Measurements from ENCODE around the gene MAPT. TPM values are rescaled to one million over a fixed set of nuclear protein-coding genes. Genes with fewer than 3 reads are reported as not detected.

Gene MAPT
- total RNA-seq, 1 experiment from 2014 or later, result 8.3 TPM

DNA sequence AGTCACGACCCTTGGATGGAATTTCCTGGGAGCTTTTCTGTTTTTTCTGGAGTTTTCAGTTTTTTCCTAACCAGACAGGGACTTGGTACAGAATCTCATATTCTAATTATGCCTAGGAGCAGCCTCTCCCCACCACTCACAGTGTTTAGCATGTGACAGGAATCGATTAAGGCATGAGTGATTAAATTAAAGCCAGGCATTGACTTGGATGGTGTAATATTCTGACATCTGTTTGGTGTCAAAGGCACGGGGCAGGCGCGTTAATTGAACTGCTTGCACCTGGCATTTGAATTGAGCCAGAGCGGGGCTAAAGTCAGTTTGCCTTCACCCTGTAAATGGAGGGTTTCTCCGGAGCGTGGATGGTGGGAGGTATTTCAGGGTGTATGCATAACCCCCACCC is 11.9 kb downstream of the MAPT start:
- ChIA-PET POLR2A (ENCODE audit: low non-redundant PET) (no interaction called here), CTCF (no interaction called here)
- DNase-seq (ENCODE audit: low spot score), result no peak
- intact Hi-C loops (cut with micrococcal nuclease; ENCODE audit: unreplicated experiment), result no loop called here
- no TSS peak for BruUV-seq (replicated peaks)
- no peak for TF ChIP-seq EZH2 (IDR thresholded peaks at IDR 0.05; ENCODE audit: borderline replicate concordance, low read depth, low read length, poor library complexity, severe bottlenecking)
- no peak for TF ChIP-seq CTCF (conservative IDR thresholded peaks at IDR 0.05; ENCODE audit: low read depth, low read length)
- Histone ChIP-seq H3K4me1 (ENCODE audit: insufficient read depth, low read length, poor library complexity, severe bottlenecking) (peaks cover 14% of the 10 kb centered on the region), H3K27me3 (replicated peaks; ENCODE audit: insufficient read depth, low read depth, low read length, poor library complexity) (no peaks in the 10 kb centered on the region), H3K36me3 (ENCODE audit: insufficient read depth, low read length, poor library complexity, severe bottlenecking) (no peaks in the 10 kb centered on the region), H3K27ac (ENCODE audit: low read depth, low read length, poor library complexity, severe bottlenecking) (no peak overlapping the region), H3K4me3 (ENCODE audit: low read depth, low read length, poor library complexity, severe bottlenecking) (no peak overlapping the region), H3K9me3 (ENCODE audit: low read depth, low read length, poor library complexity, severe bottlenecking) (no peaks in the 10 kb centered on the region)

DNA sequence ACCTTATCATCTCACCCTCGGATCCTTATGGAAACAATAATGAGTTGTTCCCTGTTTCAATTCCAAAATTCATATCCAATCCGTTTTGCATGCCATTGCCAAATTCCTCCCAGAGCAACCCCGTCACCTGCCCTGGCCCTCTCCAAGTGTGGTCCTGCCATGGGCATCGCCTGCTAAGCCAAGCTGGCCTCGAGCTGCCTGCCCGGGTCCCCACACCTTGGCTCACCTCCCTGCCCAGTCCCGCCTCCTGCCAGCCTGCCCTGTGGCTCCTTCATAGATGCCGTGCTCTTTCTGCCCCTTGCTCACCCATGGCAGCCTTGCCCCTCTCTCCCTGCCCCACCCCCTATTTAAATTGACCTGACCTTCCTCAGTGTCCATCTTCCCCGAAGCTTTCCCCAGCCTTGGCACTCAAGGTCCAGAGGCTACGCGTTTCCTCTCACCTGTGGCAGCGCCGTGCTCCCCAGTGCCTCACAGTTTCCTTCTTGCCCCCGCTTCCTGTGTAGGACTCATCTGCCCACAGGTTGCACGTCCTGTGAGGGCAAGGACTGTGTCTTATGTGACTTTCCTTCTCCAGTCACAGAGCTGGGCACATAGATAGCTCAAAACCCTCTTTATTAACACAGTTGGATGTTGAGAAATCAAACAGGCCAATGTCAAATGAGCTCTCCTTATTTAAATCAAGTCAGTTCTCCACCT is 12.7 kb downstream of the MAPT start:
- no peak for DNase-seq (ENCODE audit: low spot score)
- POLR2A ChIA-PET (ENCODE audit: low non-redundant PET), result interaction anchor here (0.6 kb wide), 1 partner anchor 37 kb away, joined by 8 read pairs; no protein-coding TSS in a partner anchor
- no peaks in the 10 kb centered on the region for H3K27me3 ChIP-seq (replicated peaks; ENCODE audit: insufficient read depth, low read depth, low read length, poor library complexity)
- no peaks in the 10 kb centered on the region for H3K9me3 ChIP-seq (ENCODE audit: low read depth, low read length, poor library complexity, severe bottlenecking)
- H3K4me1 ChIP-seq (ENCODE audit: insufficient read depth, low read length, poor library complexity, severe bottlenecking), result peaks cover 14% of the 10 kb centered on the region
- H3K36me3 ChIP-seq (ENCODE audit: insufficient read depth, low read length, poor library complexity, severe bottlenecking), result no peaks in the 10 kb centered on the region
- no peak for TF ChIP-seq EZH2 (IDR thresholded peaks at IDR 0.05; ENCODE audit: borderline replicate concordance, low read depth, low read length, poor library complexity, severe bottlenecking)
- no peak for TF ChIP-seq CTCF (conservative IDR thresholded peaks at IDR 0.05; ENCODE audit: low read depth, low read length)
- no peak overlapping the region for H3K4me3 ChIP-seq (ENCODE audit: low read depth, low read length, poor library complexity, severe bottlenecking)
- no peak overlapping the region for H3K27ac ChIP-seq (ENCODE audit: low read depth, low read length, poor library complexity, severe bottlenecking)
- no TSS peak for BruUV-seq (replicated peaks)
- intact Hi-C loops (cut with micrococcal nuclease; ENCODE audit: unreplicated experiment), result no loop called here
- CTCF ChIA-PET, result no interaction called here

- H3K4me1 ChIP-seq (ENCODE audit: insufficient read depth, low read length, poor library complexity, severe bottlenecking), result peaks cover 14% of the 10 kb centered on the region
- no peak overlapping the region for H3K27ac ChIP-seq (ENCODE audit: low read depth, low read length, poor library complexity, severe bottlenecking)
- no peaks in the 10 kb centered on the region for H3K36me3 ChIP-seq (ENCODE audit: insufficient read depth, low read length, poor library complexity, severe bottlenecking)
- DNase-seq (ENCODE audit: low spot score), result no peak
- POLR2A ChIA-PET (ENCODE audit: low non-redundant PET), result interaction anchor here (0.6 kb wide), 1 partner anchor 38 kb away, joined by 8 read pairs; no protein-coding TSS in a partner anchor
- TF ChIP-seq EZH2 (IDR thresholded peaks at IDR 0.05; ENCODE audit: borderline replicate concordance, low read depth, low read length, poor library complexity, severe bottlenecking) (no peak), CTCF (conservative IDR thresholded peaks at IDR 0.05; ENCODE audit: low read depth, low read length) (no peak)
- no peaks in the 10 kb centered on the region for H3K27me3 ChIP-seq (replicated peaks; ENCODE audit: insufficient read depth, low read depth, low read length, poor library complexity)
- no TSS peak for BruUV-seq (replicated peaks)
- CTCF ChIA-PET, result no interaction called here
- no peak overlapping the region for H3K4me3 ChIP-seq (ENCODE audit: low read depth, low read length, poor library complexity, severe bottlenecking)
- no peaks in the 10 kb centered on the region for H3K9me3 ChIP-seq (ENCODE audit: low read depth, low read length, poor library complexity, severe bottlenecking)
- intact Hi-C loops (cut with micrococcal nuclease; ENCODE audit: unreplicated experiment), result no loop called here
These were observed 13.5 kb downstream of the MAPT start for GRCh38 chr17:45907750-45908395.

Measured in A673 (cell line).